ENCODE data around the gene PLAGL1.

DNA sequence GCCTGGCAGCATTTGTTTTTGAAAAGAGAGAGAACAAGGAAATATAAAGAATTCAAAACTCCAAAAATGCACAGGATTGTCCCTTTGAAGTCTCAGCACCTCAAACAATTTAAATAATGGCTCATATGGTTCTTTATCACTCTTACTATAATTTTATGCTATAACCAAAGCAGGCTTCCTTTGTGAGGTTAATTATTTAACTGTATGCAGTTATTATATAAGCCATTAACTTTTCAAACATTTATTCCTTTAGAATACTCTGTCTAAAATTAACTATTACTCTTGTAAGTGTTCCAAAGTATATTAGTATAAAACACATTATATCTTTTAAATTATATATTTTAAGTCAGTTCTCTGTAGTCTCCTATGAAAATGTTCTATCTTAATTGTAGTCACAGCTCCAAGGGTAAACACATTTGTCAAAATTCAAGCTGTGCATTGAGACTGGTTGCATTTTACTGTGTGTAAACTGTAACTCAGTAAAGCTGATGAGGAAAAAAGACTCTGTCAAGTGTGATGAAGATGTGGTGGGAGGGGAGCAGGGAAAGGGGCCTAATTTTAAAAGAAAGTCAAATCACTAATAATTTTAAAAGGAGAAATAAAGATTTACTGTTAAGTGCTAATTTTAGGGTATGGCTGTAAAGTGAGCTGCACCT is 20.0 kb upstream of the PLAGL1 start:
- TF ChIP-seq POLR2A (IDR thresholded peaks at IDR 0.05; ENCODE audit: low read depth, low read length) (no peak), POLR2AphosphoS5 (IDR thresholded peaks at IDR 0.05; ENCODE audit: low read depth, low read length) (no peak)
